ENCODE measurements around the gene AASDH. TPM values are rescaled to one million over a fixed set of nuclear protein-coding genes. Genes with fewer than 3 reads are reported as not detected.

AASDH gene
- total and polyA plus RNA-seq, 8 donors: 2.8 to 58.0 (median 9.9) TPM

DNA sequence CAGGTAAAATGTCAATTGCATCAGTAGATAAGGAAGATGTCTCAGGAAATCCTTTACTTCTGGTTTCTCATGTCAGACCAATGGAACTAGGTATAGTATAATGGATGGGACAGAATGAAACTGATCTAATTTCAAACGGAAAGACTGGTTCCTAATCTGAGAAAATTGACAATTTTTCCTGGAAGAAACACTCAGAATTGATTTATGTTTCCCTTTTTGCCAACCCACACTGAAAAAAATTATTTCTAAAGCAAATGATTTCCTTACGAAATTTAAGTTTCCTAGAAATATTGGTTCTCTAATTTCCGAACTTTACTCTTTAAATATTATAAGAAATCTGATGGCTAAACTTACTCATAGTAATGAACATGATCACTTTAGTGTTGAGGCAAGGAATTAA lies 29.1 kb upstream of the AASDH start:
- DNase-seq: no peak
- Histone ChIP-seq H3K4me3 (no peak overlapping the region), H3K27ac (no peak overlapping the region), H3K27me3 (no peaks in the 10 kb centered on the region), H3K36me3 (no peaks in the 10 kb centered on the region), H3K4me1 (peaks cover 0 to 2% (median 0%) of the 10 kb centered on the region in 4 donors), H3K9me3 (no peaks in the 10 kb centered on the region)
- 71 to 77% (median 71%) methylated on average over 3 of the region's 3 CpGs for WGBS, 5 donors
- TF ChIP-seq POLR2AphosphoS5 (IDR thresholded peaks at IDR 0.05) (no peak), EP300 (IDR thresholded peaks at IDR 0.05) (no peak), POLR2A (IDR thresholded peaks at IDR 0.05) (no peak)
- TF ChIP-seq, protein P1, sequence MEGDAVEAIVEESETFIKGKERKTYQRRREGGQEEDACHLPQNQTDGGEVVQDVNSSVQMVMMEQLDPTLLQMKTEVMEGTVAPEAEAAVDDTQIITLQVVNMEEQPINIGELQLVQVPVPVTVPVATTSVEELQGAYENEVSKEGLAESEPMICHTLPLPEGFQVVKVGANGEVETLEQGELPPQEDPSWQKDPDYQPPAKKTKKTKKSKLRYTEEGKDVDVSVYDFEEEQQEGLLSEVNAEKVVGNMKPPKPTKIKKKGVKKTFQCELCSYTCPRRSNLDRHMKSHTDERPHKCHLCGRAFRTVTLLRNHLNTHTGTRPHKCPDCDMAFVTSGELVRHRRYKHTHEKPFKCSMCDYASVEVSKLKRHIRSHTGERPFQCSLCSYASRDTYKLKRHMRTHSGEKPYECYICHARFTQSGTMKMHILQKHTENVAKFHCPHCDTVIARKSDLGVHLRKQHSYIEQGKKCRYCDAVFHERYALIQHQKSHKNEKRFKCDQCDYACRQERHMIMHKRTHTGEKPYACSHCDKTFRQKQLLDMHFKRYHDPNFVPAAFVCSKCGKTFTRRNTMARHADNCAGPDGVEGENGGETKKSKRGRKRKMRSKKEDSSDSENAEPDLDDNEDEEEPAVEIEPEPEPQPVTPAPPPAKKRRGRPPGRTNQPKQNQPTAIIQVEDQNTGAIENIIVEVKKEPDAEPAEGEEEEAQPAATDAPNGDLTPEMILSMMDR (IDR thresholded peaks at IDR 0.05): no peak
- intact Hi-C loops (cut with DNase I; ENCODE audit: low total_unique reads): no loop called here

DNA sequence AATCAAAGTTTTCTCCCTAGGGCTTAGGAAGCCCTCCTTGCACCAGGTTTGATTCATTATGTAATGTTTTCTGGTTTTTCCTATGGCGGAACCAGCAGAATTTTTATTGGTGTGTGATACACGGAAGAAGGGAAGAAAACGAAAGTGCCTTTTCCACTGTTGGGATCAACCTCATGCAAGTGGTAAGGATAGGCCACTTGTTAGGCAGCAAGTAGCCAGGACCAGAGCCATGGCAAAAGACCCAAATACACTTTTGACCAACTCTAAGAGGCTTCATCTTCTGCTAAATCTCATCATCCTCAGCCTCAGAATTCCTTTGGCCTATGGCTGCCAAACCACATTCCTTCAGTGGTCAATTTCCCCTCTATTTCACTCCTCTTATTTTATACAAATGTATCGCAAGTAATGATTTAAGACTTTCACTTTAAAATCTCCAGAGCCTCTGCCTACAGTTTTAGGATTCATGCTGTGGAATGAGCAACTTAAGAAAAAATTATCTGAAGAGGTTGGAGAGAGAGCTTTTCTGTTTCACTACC lies 26.9 kb upstream of the AASDH start:
- intact Hi-C loops (cut with DNase I; ENCODE audit: low total_unique reads): no loop called here
- H3K4me1 ChIP-seq: peaks cover 0 to 21% (median 9%) of the 10 kb centered on the region in 4 donors
- H3K4me3 ChIP-seq: no peak overlapping the region
- no peak for DNase-seq
- H3K27ac ChIP-seq: no peak overlapping the region
- H3K36me3 ChIP-seq: no peaks in the 10 kb centered on the region
- no peak for TF ChIP-seq EP300 (IDR thresholded peaks at IDR 0.05)
- no peaks in the 10 kb centered on the region for H3K27me3 ChIP-seq
- WGBS, 5 donors: 83 to 91% (median 88%) methylated on average over 4 of the region's 4 CpGs
- no peaks in the 10 kb centered on the region for H3K9me3 ChIP-seq

DNA sequence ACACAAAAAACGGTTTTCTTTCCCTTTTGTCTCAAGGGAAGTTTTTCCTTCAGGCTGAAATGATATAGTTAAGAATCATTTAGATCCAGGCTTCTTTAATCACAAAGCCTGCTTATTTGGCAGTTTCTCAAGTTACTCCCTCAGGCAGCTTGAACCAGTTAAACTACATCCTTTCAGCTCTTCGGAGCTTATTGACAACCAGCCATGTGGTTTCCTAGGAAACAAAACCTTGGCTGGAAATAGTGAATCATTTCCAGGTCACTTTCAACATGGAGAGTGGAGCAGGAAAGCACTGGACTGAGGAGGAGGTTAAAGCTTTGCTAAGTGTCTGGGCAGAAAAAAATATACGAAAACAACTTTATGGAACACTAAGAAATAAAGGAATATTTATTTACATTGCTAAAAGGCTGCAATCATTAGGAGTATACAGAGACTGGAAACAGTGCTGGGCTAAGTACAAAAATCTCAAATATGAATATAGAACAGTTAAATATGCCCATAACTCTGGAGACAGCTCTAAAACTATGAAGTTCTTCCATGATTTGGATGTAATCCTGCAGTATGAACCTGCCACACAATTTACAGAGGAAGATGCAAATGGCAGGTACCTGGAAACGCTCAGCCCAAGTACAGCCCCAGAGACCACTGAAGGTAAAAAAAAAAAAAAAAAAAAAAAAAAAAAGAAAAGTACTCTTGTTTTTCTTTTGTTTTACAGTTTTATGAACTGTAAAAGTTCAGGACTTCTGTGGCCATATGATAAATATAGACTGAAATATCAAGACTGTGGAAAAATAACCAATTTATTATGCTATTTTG lies 23.2 kb upstream of the AASDH start:
- Histone ChIP-seq H3K4me1 (peaks cover 0 to 23% (median 9%) of the 10 kb centered on the region in 4 donors), H3K27ac (peak overlapping the region in 4 of 5 donors; percentile 8 to 55 (median 44)), H3K9me3 (no peaks in the 10 kb centered on the region), H3K27me3 (no peaks in the 10 kb centered on the region), H3K36me3 (peaks cover 3 to 8% (median 7%) of the 10 kb centered on the region in 4 donors), H3K4me3 (peak overlapping the region in 3 of 4 donors; percentile 7 to 14 (median 10))
- TF ChIP-seq POLR2AphosphoS5 (IDR thresholded peaks at IDR 0.05): peak; percentile 62 to 91 (median 76)
- TF ChIP-seq, protein P1 (IDR thresholded peaks at IDR 0.05): no peak
- peak; percentile 47 to 97 for DNase-seq
- intact Hi-C loops (cut with DNase I; ENCODE audit: low total_unique reads): no loop called here
- 19 to 30% (median 25%) methylated on average over 4 of the region's 4 CpGs for WGBS, 5 donors

DNA sequence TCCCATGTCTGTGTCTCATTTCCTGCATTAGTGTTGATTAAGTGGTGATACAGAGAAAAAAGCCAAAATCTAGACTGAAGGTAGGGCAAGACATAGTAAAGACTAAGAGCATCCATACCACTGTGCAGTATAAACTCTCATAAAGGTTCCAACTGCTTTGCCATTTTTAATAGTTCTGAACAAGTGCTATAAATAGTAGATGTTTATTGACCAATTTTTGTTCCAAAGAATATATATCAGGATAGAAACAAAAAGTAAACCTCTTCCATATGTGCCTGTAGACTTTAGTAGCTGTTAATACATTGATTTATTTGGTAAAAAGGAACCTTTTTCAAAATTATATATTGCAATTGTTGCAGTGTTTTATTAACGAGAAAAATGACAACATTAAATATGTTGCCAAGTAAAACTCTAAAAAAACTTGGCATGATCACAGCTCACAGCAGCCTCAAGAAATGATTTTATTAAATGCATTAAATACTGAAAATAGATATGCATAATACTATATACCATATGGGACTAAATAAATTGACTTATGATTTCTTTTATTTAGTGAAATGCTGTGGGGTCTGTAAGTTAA lies 22.3 kb upstream of the AASDH start:
- Histone ChIP-seq H3K27ac (peak overlapping the region in 4 of 5 donors; percentile 8 to 55 (median 44)), H3K4me3 (peak overlapping the region in 1 of 4 donors; percentile 14), H3K36me3 (peaks cover 4 to 12% (median 7%) of the 10 kb centered on the region in 4 donors), H3K27me3 (no peaks in the 10 kb centered on the region), H3K4me1 (peaks cover 0 to 23% (median 9%) of the 10 kb centered on the region in 4 donors), H3K9me3 (no peaks in the 10 kb centered on the region)
- DNase-seq: peak in 1 of 2 donors; percentile 8
- WGBS, 5 donors: 16 to 26% (median 17%) methylated on average over 1 of the region's 1 CpG
- intact Hi-C loops (cut with DNase I; ENCODE audit: low total_unique reads): no loop called here
- TF ChIP-seq POLR2A (IDR thresholded peaks at IDR 0.05) (no peak), EP300 (IDR thresholded peaks at IDR 0.05) (no peak), POLR2AphosphoS5 (IDR thresholded peaks at IDR 0.05) (no peak)
- TF ChIP-seq, protein P1 (IDR thresholded peaks at IDR 0.05): no peak

All from stomach (tissue), 9 donors.